ENCODE measurements around the gene IL17B.
A peak's percentile ranks its signal among the peaks of the same experiment; 100 is the strongest.
"Not testable (repeated sequence)": the region's sequence is repeated elsewhere in the genome, so short reads cannot be mapped to it uniquely, and the experiment has no call there.

The IL17B gene

GRCh38 chr5:149408252-149409099 lies 29.4 kb upstream of the IL17B start:
- Mint-ChIP-seq H3K4me3 (no peak overlapping the region), H3K4me1 (no peaks in the 10 kb centered on the region), H3K36me3 (no peaks in the 10 kb centered on the region), H3K27ac (no peak overlapping the region), H3K9me3 (no peaks in the 10 kb centered on the region)
- no peak for ATAC-seq
- DNase-seq (ENCODE audit: low spot score in 2 of 2), result no peak

GRCh38 chr5:149407323-149408251 lies 28.5 kb upstream of the IL17B start:
- Mint-ChIP-seq H3K4me3 (no peak overlapping the region), H3K9me3 (no peaks in the 10 kb centered on the region), H3K27ac (peak overlapping the region; percentile 66), H3K36me3 (no peaks in the 10 kb centered on the region), H3K4me1 (no peaks in the 10 kb centered on the region)
- DNase-seq (ENCODE audit: low spot score in 2 of 2) (no peak), ATAC-seq (no peak)

- ATAC-seq, result no peak
These were observed 27.9 kb upstream of the IL17B start for GRCh38 chr5:149406979-149407306.

GRCh38 chr5:149406203-149406978 lies 27.3 kb upstream of the IL17B start:
- no peaks in the 10 kb centered on the region for H3K36me3 Mint-ChIP-seq
- no peaks in the 10 kb centered on the region for H3K9me3 Mint-ChIP-seq
- H3K4me1 Mint-ChIP-seq, result no peaks in the 10 kb centered on the region
- H3K4me3 Mint-ChIP-seq, result no peak overlapping the region
- DNase-seq (ENCODE audit: low spot score in 2 of 2) (no peak), ATAC-seq (no peak)
- no peak overlapping the region for H3K27ac Mint-ChIP-seq

More at GRCh38 chr5:149406979-149407306, 27.9 kb upstream of the IL17B start:
- Mint-ChIP-seq H3K4me1 (no peaks in the 10 kb centered on the region), H3K36me3 (no peaks in the 10 kb centered on the region), H3K9me3 (no peaks in the 10 kb centered on the region), H3K27ac (no peak overlapping the region), H3K4me3 (no peak overlapping the region)
- DNase-seq (ENCODE audit: low spot score in 2 of 2), result no peak

- Mint-ChIP-seq H3K36me3 (no peaks in the 10 kb centered on the region), H3K9me3 (no peaks in the 10 kb centered on the region), H3K4me1 (no peaks in the 10 kb centered on the region), H3K4me3 (no peak overlapping the region), H3K27ac (no peak overlapping the region)
- no peak for DNase-seq (ENCODE audit: low spot score in 2 of 2)
- no peak for ATAC-seq
These were observed 26.6 kb upstream of the IL17B start for GRCh38 chr5:149405550-149406202.

- no peak for ATAC-seq
These were observed 25.9 kb upstream of the IL17B start for GRCh38 chr5:149404746-149405549.

GRCh38 chr5:149403923-149404745 lies 25.0 kb upstream of the IL17B start:
- no peak overlapping the region for H3K4me3 Mint-ChIP-seq
- no peak overlapping the region for H3K27ac Mint-ChIP-seq
- ATAC-seq, result no peak
- no peaks in the 10 kb centered on the region for H3K9me3 Mint-ChIP-seq
- H3K4me1 Mint-ChIP-seq, result no peaks in the 10 kb centered on the region
- no peaks in the 10 kb centered on the region for H3K36me3 Mint-ChIP-seq
- no peak for DNase-seq (ENCODE audit: low spot score in 2 of 2)

More at GRCh38 chr5:149404746-149405549, 25.9 kb upstream of the IL17B start:
- Mint-ChIP-seq H3K9me3 (no peaks in the 10 kb centered on the region), H3K36me3 (no peaks in the 10 kb centered on the region), H3K27ac (no peak overlapping the region), H3K4me1 (no peaks in the 10 kb centered on the region), H3K4me3 (no peak overlapping the region)
- DNase-seq (ENCODE audit: low spot score in 2 of 2), result no peak

GRCh38 chr5:149402291-149402690 lies 23.2 kb upstream of the IL17B start:
- Mint-ChIP-seq H3K4me1 (no peaks in the 10 kb centered on the region), H3K4me3 (no peak overlapping the region), H3K36me3 (no peaks in the 10 kb centered on the region), H3K27ac (no peak overlapping the region), H3K9me3 (no peaks in the 10 kb centered on the region)
- DNase-seq (ENCODE audit: low spot score in 2 of 2), result no peak
- ATAC-seq, result no peak

- Mint-ChIP-seq H3K4me1 (no peaks in the 10 kb centered on the region), H3K36me3 (no peaks in the 10 kb centered on the region), H3K4me3 (no peak overlapping the region), H3K9me3 (no peaks in the 10 kb centered on the region), H3K27ac (no peak overlapping the region)
- DNase-seq (ENCODE audit: low spot score in 2 of 2) (no peak), ATAC-seq (no peak)
These were observed 22.0 kb upstream of the IL17B start for GRCh38 chr5:149401051-149401450.

GRCh38 chr5:149400304-149400703 lies 21.2 kb upstream of the IL17B start:
- H3K9me3 Mint-ChIP-seq, result no peaks in the 10 kb centered on the region
- H3K4me1 Mint-ChIP-seq, result no peaks in the 10 kb centered on the region
- no peak overlapping the region for H3K4me3 Mint-ChIP-seq
- no peaks in the 10 kb centered on the region for H3K36me3 Mint-ChIP-seq
- H3K27ac Mint-ChIP-seq, result no peak overlapping the region
- DNase-seq (ENCODE audit: low spot score in 2 of 2), result no peak
- ATAC-seq, result no peak

GRCh38 chr5:149399775-149400174 lies 20.7 kb upstream of the IL17B start:
- no peak for DNase-seq (ENCODE audit: low spot score in 2 of 2)
- Mint-ChIP-seq H3K4me3 (no peak overlapping the region), H3K4me1 (no peaks in the 10 kb centered on the region), H3K9me3 (no peaks in the 10 kb centered on the region), H3K27ac (no peak overlapping the region), H3K36me3 (no peaks in the 10 kb centered on the region)
- no peak for ATAC-seq

- not testable (repeated sequence) for H3K4me1 Mint-ChIP-seq; H3K36me3 Mint-ChIP-seq; H3K27ac Mint-ChIP-seq; ATAC-seq; H3K9me3 Mint-ChIP-seq; H3K4me3 Mint-ChIP-seq; DNase-seq (ENCODE audit: low spot score in 2 of 2)
These were observed 19.7 kb upstream of the IL17B start for GRCh38 chr5:149398747-149399266.

- no peak for ATAC-seq
- no peak overlapping the region for H3K27ac Mint-ChIP-seq
- no peak overlapping the region for H3K4me3 Mint-ChIP-seq
- H3K36me3 Mint-ChIP-seq, result no peaks in the 10 kb centered on the region
- no peaks in the 10 kb centered on the region for H3K9me3 Mint-ChIP-seq
- H3K4me1 Mint-ChIP-seq, result no peaks in the 10 kb centered on the region
- no peak for DNase-seq (ENCODE audit: low spot score in 2 of 2)
These were observed 18.4 kb upstream of the IL17B start for GRCh38 chr5:149397530-149397929.
